Ishikawa (cell line): Measurements from ENCODE around the gene IGSF5.

Experiments used
- CEBPB ChIP-seq: IDR thresholded peaks from 2 replicates; pipeline ENCODE4 v1.6.1; 2012
- CREB1 ChIP-seq: IDR thresholded peaks from 2 replicates; pipeline ENCODE4 v1.6.1; 2012; ENCODE audit warnings: low read depth
- EGR1 ChIP-seq: IDR thresholded peaks from 2 replicates; pipeline ENCODE4 v1.6.1; 2012
- EP300 ChIP-seq: IDR thresholded peaks from 2 replicates; pipeline ENCODE4 v1.6.1; 2012; ENCODE audit warnings: borderline replicate concordance
- FOXM1 ChIP-seq: IDR thresholded peaks from 2 replicates; pipeline ENCODE4 v1.6.1; 2012; ENCODE audit warnings: low read depth, borderline replicate concordance
- NFIC ChIP-seq: IDR thresholded peaks from 2 replicates; pipeline ENCODE4 v1.6.1; 2012
- RAD21 ChIP-seq: IDR thresholded peaks from 2 replicates; pipeline ENCODE4 v1.6.1; 2012; ENCODE audit warnings: low read depth
- TAF1 ChIP-seq: IDR thresholded peaks from 2 replicates; pipeline ENCODE4 v1.6.1; 2012; ENCODE audit warnings: low read depth, mild to moderate bottlenecking
- TCF12 ChIP-seq: IDR thresholded peaks from 2 replicates; pipeline ENCODE4 v1.6.1; 2012; ENCODE audit warnings: low read depth
- TEAD4 ChIP-seq: IDR thresholded peaks from 2 replicates; pipeline ENCODE4 v1.6.1; 2012
- YY1 ChIP-seq: IDR thresholded peaks from 2 replicates; pipeline ENCODE4 v1.6.1; 2012; ENCODE audit warnings: low read depth
- ZBTB7A ChIP-seq: IDR thresholded peaks from 2 replicates; pipeline ENCODE4 v1.6.1; 2012; ENCODE audit warnings: low read depth
- TF ChIP-seq, protein P1 (sequence below): IDR thresholded peaks from 2 replicates; pipeline ENCODE4 v1.6.1; 2012
- TF ChIP-seq, protein P2 (sequence below): IDR thresholded peaks from 2 replicates; pipeline ENCODE4 v1.6.1; 2012; ENCODE audit warnings: low read depth, mild to moderate bottlenecking

DNA sequence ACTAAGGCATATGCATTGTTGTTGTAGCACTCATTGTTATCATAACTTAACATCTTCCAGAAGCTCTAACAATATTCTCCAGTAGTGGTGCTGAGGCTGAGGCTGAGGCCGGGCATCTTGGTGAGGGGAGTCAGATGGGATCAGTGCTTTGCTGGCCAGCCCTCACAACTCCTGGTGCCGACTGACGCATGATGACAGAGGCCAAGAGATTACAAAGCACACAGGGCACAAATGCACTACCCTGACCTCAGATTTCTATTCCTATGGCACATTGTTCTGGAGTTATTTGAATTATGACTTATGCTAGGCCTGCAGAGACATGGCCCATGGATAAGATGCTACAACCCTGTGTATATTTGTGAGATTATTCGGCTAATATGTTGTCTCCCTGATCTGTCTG, 8.3 kb upstream of the IGSF5 start:
- no peak for TF ChIP-seq ZBTB7A
- TF ChIP-seq, protein P1, sequence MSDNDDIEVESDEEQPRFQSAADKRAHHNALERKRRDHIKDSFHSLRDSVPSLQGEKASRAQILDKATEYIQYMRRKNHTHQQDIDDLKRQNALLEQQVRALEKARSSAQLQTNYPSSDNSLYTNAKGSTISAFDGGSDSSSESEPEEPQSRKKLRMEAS, result no peak
- no peak for TF ChIP-seq NFIC
- TF ChIP-seq YY1, result no peak
- TF ChIP-seq, protein P2, sequence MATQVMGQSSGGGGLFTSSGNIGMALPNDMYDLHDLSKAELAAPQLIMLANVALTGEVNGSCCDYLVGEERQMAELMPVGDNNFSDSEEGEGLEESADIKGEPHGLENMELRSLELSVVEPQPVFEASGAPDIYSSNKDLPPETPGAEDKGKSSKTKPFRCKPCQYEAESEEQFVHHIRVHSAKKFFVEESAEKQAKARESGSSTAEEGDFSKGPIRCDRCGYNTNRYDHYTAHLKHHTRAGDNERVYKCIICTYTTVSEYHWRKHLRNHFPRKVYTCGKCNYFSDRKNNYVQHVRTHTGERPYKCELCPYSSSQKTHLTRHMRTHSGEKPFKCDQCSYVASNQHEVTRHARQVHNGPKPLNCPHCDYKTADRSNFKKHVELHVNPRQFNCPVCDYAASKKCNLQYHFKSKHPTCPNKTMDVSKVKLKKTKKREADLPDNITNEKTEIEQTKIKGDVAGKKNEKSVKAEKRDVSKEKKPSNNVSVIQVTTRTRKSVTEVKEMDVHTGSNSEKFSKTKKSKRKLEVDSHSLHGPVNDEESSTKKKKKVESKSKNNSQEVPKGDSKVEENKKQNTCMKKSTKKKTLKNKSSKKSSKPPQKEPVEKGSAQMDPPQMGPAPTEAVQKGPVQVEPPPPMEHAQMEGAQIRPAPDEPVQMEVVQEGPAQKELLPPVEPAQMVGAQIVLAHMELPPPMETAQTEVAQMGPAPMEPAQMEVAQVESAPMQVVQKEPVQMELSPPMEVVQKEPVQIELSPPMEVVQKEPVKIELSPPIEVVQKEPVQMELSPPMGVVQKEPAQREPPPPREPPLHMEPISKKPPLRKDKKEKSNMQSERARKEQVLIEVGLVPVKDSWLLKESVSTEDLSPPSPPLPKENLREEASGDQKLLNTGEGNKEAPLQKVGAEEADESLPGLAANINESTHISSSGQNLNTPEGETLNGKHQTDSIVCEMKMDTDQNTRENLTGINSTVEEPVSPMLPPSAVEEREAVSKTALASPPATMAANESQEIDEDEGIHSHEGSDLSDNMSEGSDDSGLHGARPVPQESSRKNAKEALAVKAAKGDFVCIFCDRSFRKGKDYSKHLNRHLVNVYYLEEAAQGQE, result no peak
- TF ChIP-seq EGR1, result no peak
- TF ChIP-seq RAD21, result no peak
- TF ChIP-seq EP300, result no peak
- TF ChIP-seq TCF12, result no peak
- TF ChIP-seq CREB1, result no peak
- TF ChIP-seq TAF1, result no peak
- TF ChIP-seq CEBPB, result no peak
- TF ChIP-seq TEAD4, result no peak
- no peak for TF ChIP-seq FOXM1
